ENCODE measurements around the gene PAPPA2.

- TF ChIP-seq CTCF (IDR thresholded peaks at IDR 0.05) = no peak
- no peak for TF ChIP-seq EP300 (IDR thresholded peaks at IDR 0.05)
- no peak for TF ChIP-seq POLR2A (IDR thresholded peaks at IDR 0.05)
These were observed 154.9 kb downstream of the PAPPA2 start for GRCh38 chr1:176617881-176618280.
